GM21737 (cell line): Measurements from ENCODE around the gene PEX14.

ENCODE experiments used
- ATAC-seq: cut with Tn5 transposase; IDR thresholded peaks from one replicate; pipeline ENCODE4 v1.9.1; 2021; ENCODE audit warnings: mild to moderate bottlenecking, moderate library complexity; ENCODE audit not compliant: unreplicated experiment

PEX14 gene

GRCh38 chr1:10586125-10586524, 111.4 kb downstream of the PEX14 start:
- ATAC-seq, result no peak

GRCh38 chr1:10588640-10589039, 113.9 kb downstream of the PEX14 start:
- ATAC-seq, result no peak

- ATAC-seq, result no peak
Observed at GRCh38 chr1:10589074-10589473, 114.3 kb downstream of the PEX14 start.

DNA sequence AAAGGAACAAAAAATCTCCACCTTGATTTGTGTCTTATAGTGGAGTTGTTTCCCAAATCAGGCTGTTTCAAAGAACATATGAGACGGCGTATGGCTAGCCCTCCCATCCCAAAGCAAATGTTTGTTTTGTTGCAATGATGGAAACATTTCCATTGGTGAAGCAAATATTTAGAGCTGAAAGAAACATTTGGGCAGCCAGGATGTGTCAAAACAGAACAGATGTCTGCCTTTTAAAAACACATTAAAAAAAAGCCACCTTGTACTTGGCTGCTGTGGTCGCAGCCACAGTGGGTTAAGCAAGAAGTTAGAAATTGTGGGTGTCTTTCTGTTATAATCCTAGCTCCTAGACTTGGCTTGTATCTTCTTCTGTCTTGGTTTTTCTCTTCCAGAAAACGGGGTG, 116.3 kb downstream of the PEX14 start:
- no peak for ATAC-seq

DNA sequence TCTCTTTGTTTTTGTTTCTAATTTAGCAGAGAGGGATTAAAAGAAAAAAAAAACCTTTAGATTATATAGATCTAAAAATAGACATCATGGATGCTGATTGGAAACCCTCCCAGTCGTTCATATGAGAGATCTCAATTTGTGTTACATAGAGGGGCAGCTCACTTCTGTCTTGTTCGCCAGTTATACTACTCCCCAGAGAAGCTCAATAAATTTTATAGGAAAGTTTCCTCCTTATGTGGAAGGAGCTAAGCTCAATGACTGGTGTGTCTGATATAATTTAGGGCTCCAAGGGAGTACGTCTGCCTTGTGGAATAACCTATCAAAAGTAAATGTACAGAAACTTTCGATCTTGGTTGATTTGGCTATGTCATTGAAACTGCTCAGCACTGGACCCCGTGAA, 117.6 kb downstream of the PEX14 start:
- ATAC-seq, result no peak

DNA sequence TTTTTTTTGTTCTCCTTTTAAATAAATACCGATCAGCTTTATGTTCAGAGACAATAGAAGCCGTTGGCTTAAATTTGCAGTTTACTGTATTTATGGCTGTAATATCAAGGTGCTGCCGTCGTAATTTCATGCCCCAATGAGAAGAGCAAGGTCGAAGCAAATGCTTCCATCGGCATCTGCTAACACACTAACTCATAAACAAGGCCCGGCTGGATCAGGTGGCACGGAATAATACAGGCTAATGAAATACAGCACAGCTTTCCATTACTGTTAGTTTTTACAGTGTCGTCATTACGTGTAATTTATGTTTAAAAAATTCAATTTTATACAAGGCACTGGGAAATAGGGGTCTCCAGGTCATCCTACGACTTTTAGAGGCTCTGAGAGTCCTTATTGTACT, 119.0 kb downstream of the PEX14 start:
- ATAC-seq, result no peak

- ATAC-seq, result no peak
Observed at GRCh38 chr1:10594595-10595223, 120.0 kb downstream of the PEX14 start.

DNA sequence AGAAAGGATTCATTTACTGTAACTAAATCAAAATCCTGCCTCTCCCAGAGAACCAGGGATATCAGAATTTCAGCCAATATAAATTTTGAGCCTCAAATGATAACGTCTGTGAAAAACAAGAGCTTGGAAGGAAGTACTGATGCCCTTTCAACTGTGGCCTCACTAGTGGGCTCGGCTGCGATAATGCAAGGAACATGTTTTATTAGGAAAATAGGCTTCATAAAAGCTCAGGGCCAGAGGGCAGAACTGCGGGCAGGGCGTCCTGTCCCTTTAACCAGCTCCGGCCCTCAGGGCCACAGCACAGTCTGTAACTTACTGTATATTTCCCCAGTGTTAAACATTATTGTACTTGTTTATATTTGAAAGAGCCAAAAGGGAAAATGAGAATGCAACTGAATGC, 122.0 kb downstream of the PEX14 start:
- no peak for ATAC-seq

GRCh38 chr1:10597492-10598388, 123.0 kb downstream of the PEX14 start:
- ATAC-seq, result no peak

GRCh38 chr1:10598389-10598702, 123.6 kb downstream of the PEX14 start:
- no peak for ATAC-seq

DNA sequence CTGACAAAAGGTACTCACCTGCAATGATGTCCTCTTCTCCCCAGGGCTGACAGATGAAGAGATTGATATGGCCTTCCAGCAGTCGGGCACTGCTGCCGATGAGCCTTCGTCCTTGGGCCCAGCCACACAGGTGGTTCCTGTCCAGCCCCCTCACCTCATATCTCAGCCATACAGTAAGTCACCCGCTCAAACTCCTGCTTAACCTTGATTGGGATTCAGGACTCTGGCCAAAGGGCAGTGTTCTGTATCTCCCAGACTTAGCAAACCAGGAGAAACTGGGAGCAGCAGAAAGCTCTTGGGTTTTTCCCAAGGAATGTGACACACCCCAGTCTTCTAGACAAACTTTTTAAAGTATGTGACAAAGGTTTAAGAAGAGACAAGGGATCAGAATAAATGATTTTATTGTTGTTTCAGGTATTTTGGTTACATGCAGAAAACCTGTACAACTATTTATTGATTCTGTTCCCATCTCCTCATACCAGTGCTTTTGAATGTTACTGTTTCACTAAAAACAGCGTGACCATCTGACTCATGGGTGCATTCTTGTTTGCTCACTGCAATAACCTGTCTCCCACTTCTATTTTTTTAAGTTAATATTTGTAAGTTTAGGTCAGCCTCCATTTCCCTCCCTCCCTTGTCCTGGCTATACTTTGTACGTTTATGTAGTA, 124.6 kb downstream of the PEX14 start:
- no peak for ATAC-seq

GRCh38 chr1:10601342-10602070, 126.8 kb downstream of the PEX14 start:
- no peak for ATAC-seq

DNA sequence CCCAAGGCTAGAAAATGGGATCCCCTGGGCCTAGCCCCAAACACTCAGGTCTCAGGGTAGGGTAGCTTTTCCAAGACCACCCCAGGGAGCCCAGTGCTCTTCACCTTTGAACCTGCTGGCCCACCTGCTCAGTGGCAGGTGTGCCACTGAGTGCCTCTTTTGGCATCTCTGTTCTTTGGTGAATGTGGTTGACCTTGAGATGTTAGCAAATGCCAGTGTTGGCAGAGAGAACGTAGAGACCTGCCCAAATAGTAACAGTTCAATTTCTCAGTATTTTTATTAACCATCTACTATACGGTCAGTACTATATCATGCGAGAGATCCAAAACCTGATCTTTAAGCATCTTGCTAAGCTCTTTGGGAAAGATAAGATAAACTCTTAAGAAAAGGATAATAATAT, 128.2 kb downstream of the PEX14 start:
- ATAC-seq, result no peak

GRCh38 chr1:10604966-10605365, 130.2 kb downstream of the PEX14 start:
- no peak for ATAC-seq

DNA sequence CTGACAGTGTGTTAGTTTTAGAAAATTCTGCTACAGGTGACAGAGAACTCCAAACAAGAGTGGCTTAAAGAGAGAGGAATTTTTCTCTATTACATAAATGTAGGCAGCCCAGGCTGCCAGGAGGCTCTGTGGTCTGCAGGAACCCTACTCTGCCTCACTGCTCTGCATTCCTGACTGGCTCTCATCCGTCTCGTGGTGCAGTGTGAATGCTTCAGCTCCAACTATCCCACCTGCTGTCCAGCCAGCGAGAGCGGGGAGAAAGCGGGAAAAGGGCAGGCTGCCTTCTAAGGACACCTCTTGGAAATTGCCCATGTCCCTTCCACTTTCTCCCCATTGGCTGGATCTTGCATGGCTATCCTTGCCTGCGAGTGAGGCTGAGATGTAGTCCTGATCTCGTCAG, 131.3 kb downstream of the PEX14 start:
- ATAC-seq, result no peak

- ATAC-seq, result no peak
Observed at GRCh38 chr1:10607228-10607627, 132.5 kb downstream of the PEX14 start.

GRCh38 chr1:10608690-10609089, 133.9 kb downstream of the PEX14 start:
- no peak for ATAC-seq

- no peak for ATAC-seq
Observed at GRCh38 chr1:10610901-10611600, 136.3 kb downstream of the PEX14 start.

GRCh38 chr1:10612436-10613160, 137.8 kb downstream of the PEX14 start:
- ATAC-seq, result no peak

DNA sequence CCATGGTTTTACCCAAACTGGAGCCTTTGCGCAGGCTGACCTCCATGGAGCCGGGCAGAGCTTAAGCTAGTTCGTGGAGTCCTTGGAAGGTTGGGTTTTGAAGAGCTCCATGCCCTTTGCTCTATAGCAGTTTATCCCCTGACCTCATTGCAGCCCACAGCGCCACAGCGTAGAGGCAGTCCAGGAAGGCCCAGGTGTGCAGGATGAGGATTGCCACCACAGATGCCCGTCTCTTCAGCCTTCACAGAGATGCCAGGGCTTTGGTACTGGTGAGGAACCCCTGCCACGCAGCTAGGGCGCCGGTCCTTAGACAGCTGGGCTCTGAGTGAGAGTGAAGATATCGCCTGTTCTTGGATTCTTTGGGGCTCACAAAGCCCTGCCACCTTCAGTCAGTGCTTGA, 138.6 kb downstream of the PEX14 start:
- ATAC-seq, result no peak
